Gastrocnemius medialis (tissue), 4 donors: ENCODE data around the gene ATP2C2. TPM values are rescaled to one million over a fixed set of nuclear protein-coding genes. Genes with fewer than 3 reads are reported as not detected.
"Not testable (repeated sequence)": the region's sequence is repeated elsewhere in the genome, so short reads cannot be mapped to it uniquely, and the experiment has no call there.

Source experiments
- ATAC-seq, 2 donors: fragments of 150-250 bp; one replicate each; pipeline ENCODE4 v1.9.1; 2016
- DNase-seq, 2 donors: peaks; one replicate each; pipeline ENCODE4 v3.0.0-alpha.2; 2019
- H3K27ac ChIP-seq, 4 donors: fragments of 200-600 bp; sonication (generic); 1 replicate in 1 of 4; 2 replicates in 3 of 4; pipeline ENCODE4 v1.5.1; 2016 to 2018; ENCODE audit warnings: mild to moderate bottlenecking in 2 of 4, moderate library complexity in 1 of 4
- H3K27me3 ChIP-seq, 3 donors: fragments of 200-600 bp; sonication (generic) in 2 of 3; 1 replicate in 1 of 3; 2 replicates in 2 of 3; pipeline versions ENCODE4 v1.5.1 to v1.6.0; 2016 to 2019; ENCODE audit warnings: mild to moderate bottlenecking in 1 of 3, moderate library complexity in 1 of 3
- H3K36me3 ChIP-seq, 2 donors: fragments of 200-600 bp; sonication (generic) in 1 of 2; one replicate each; pipeline ENCODE4 v1.5.1; 2017 to 2018
- H3K4me1 ChIP-seq, 2 donors: fragments of 200-600 bp; sonication (generic) in 1 of 2; one replicate each; pipeline ENCODE4 v1.5.1; 2016 to 2017; ENCODE audit warnings: mild to moderate bottlenecking in 2 of 2
- H3K4me3 ChIP-seq, 4 donors: fragments of 200-600 bp; sonication (generic) in 3 of 4; 1 replicate in 1 of 4; 2 replicates in 3 of 4; pipeline ENCODE4 v1.5.1; 2016 to 2019; ENCODE audit warnings: mild to moderate bottlenecking in 2 of 4
- H3K9me3 ChIP-seq, 3 donors: fragments of 200-600 bp; sonication (generic) in 2 of 3; 1 replicate in 1 of 3; 2 replicates in 2 of 3; pipeline ENCODE4 v1.5.1; 2016 to 2019
- CTCF ChIP-seq, 5 experiments: fragments of 450-650 bp in 3 of 5; fragments of 200-600 bp in 2 of 5; sonication (generic) in 2 of 5; IDR thresholded peaks in 4 of 5; conservative IDR thresholded peaks in 1 of 5; 1 replicate in 4 of 5; 2 replicates in 1 of 5; pipeline ENCODE4 v1.5.1; 2016 to 2019; ENCODE audit warnings: antibody characterized with exemption in 5 of 5, mild to moderate bottlenecking in 3 of 5, moderate library complexity in 3 of 5
- POLR2A ChIP-seq, 2 donors: fragments of 450-650 bp; IDR thresholded peaks; one replicate each; pipeline ENCODE4 v1.6.1; 2017; ENCODE audit warnings: antibody characterized with exemption in 2 of 2, mild to moderate bottlenecking in 2 of 2, moderate library complexity in 2 of 2
- in situ Hi-C, 4 donors: fragments of 200-750 bp; cut with MboI; loops; one replicate each; pipeline versions ENCODE4 v1.15.0 to v1.8.0; 2017; ENCODE audit warnings: low sequenced_read_pairs in 4 of 4
- intact Hi-C: fragments of 100-400 bp; cut with DNase I; formaldehyde crosslinking; loops from one replicate; pipeline ENCODE4 v1.15.1; 2023; ENCODE audit warnings: low total_unique reads
- total RNA-seq, 4 donors: library from RNA; depleted of rRNA; stranded (reverse); fragments of >200 nt; gene quantifications; one replicate each; pipeline versions ENCODE4 v1.1.0 to v1.2.3, GENCODE V29; 2016

ATP2C2 gene
- total RNA-seq, 4 donors from 2014 or later = 0.44 TPM; not detected in 3

- Histone ChIP-seq H3K36me3 (no peaks in the 10 kb centered on the region), H3K9me3 (no peaks in the 10 kb centered on the region), H3K4me3 (no peak overlapping the region), H3K27me3 (peaks cover 0 to 14% (median 0%) of the 10 kb centered on the region in 3 donors), H3K27ac (no peak overlapping the region), H3K4me1 (no peaks in the 10 kb centered on the region)
- intact Hi-C loops = no loop called here
- TF ChIP-seq POLR2A (IDR thresholded peaks at IDR 0.05) (no peak), CTCF (IDR thresholded peaks at IDR 0.05 in 4 of 5, conservative IDR thresholded peaks at IDR 0.05 in 1 of 5) (no peak)
- DNase-seq (no peak), ATAC-seq (no peak)
- in situ Hi-C loops = loop anchor here in 1 of 4 donors (25.0 kb wide), 1 partner anchor 103 kb away; no protein-coding TSS in a partner anchor
These were observed 46.5 kb downstream of the ATP2C2 start for GRCh38 chr16:84414789-84415326.

- peaks cover 0 to 14% (median 0%) of the 10 kb centered on the region in 3 donors for H3K27me3 ChIP-seq
- no peaks in the 10 kb centered on the region for H3K9me3 ChIP-seq
- no peak overlapping the region for H3K27ac ChIP-seq
- in situ Hi-C loops (loop anchor here in 1 of 4 donors (25.0 kb wide), 1 partner anchor 104 kb away; no protein-coding TSS in a partner anchor), intact Hi-C loops (no loop called here)
- no peak for TF ChIP-seq POLR2A (IDR thresholded peaks at IDR 0.05)
- TF ChIP-seq CTCF (IDR thresholded peaks at IDR 0.05 in 4 of 5, conservative IDR thresholded peaks at IDR 0.05 in 1 of 5) = no peak
- ATAC-seq = no peak
- DNase-seq = no peak
- H3K4me1 ChIP-seq = no peaks in the 10 kb centered on the region
- no peak overlapping the region for H3K4me3 ChIP-seq
- H3K36me3 ChIP-seq = no peaks in the 10 kb centered on the region
These were observed 48.3 kb downstream of the ATP2C2 start for GRCh38 chr16:84416407-84417321.

- H3K9me3 ChIP-seq = no peaks in the 10 kb centered on the region
- no peak overlapping the region for H3K27ac ChIP-seq
- TF ChIP-seq POLR2A (IDR thresholded peaks at IDR 0.05) = no peak
- TF ChIP-seq CTCF (IDR thresholded peaks at IDR 0.05 in 4 of 5, conservative IDR thresholded peaks at IDR 0.05 in 1 of 5) = no peak
- H3K27me3 ChIP-seq = peaks cover 0 to 14% (median 0%) of the 10 kb centered on the region in 3 donors
- DNase-seq = no peak
- no peaks in the 10 kb centered on the region for H3K4me1 ChIP-seq
- intact Hi-C loops (no loop called here), in situ Hi-C loops (loop anchor here in 1 of 4 donors (25.0 kb wide), 1 partner anchor 106 kb away; no protein-coding TSS in a partner anchor)
- H3K4me3 ChIP-seq = no peak overlapping the region
- H3K36me3 ChIP-seq = no peaks in the 10 kb centered on the region
- no peak for ATAC-seq
These were observed 49.9 kb downstream of the ATP2C2 start for GRCh38 chr16:84418056-84418849.

GRCh38 chr16:84419730-84420129 is 51.4 kb downstream of the ATP2C2 start:
- Histone ChIP-seq H3K27ac (no peak overlapping the region), H3K9me3 (no peaks in the 10 kb centered on the region), H3K4me1 (no peaks in the 10 kb centered on the region), H3K36me3 (no peaks in the 10 kb centered on the region), H3K27me3 (peaks cover 0 to 14% (median 0%) of the 10 kb centered on the region in 3 donors), H3K4me3 (no peak overlapping the region)
- ATAC-seq = no peak
- no peak for DNase-seq
- intact Hi-C loops = no loop called here
- in situ Hi-C loops = loop anchor here in 1 of 4 donors (25.0 kb wide), 1 partner anchor 107 kb away; no protein-coding TSS in a partner anchor
- no peak for TF ChIP-seq CTCF (IDR thresholded peaks at IDR 0.05 in 4 of 5, conservative IDR thresholded peaks at IDR 0.05 in 1 of 5)
- TF ChIP-seq POLR2A (IDR thresholded peaks at IDR 0.05) = no peak

- ATAC-seq, H3K9me3 ChIP-seq, H3K4me3 ChIP-seq, intact Hi-C loops, H3K27ac ChIP-seq, H3K36me3 ChIP-seq, DNase-seq, H3K4me1 ChIP-seq: not testable (repeated sequence)
- peaks cover 0 to 12% (median 0%) of the 10 kb centered on the region in 3 donors for H3K27me3 ChIP-seq
- in situ Hi-C loops = loop anchor here in 1 of 4 donors (25.0 kb wide), 1 partner anchor 108 kb away; no protein-coding TSS in a partner anchor
These were observed 52.2 kb downstream of the ATP2C2 start for GRCh38 chr16:84420556-84420955.
